ENCODE data around the gene PTPRS.

Gene PTPRS

GRCh38 chr19:5341981-5342380, 1.4 kb upstream of the PTPRS start:
- Histone ChIP-seq H3F3A (ENCODE audit: insufficient read depth, low read length) (no peaks in the 10 kb centered on the region), H3K27ac (ENCODE audit: low read length) (no peak overlapping the region), H3K79me2 (ENCODE audit: low read length) (no peaks in the 10 kb centered on the region), H3K4me1 (ENCODE audit: low read length) (no peaks in the 10 kb centered on the region), H3K9me2 (replicated peaks; ENCODE audit: insufficient read depth, low read length) (no peaks in the 10 kb centered on the region), H2AFZ (ENCODE audit: low read length) (no peak overlapping the region), H3K4me3 (ENCODE audit: low read length) (no peak overlapping the region), H3K27me3 (replicated peaks; ENCODE audit: insufficient read depth, low read length) (peaks cover 87% of the 10 kb centered on the region), H3K4me2 (ENCODE audit: low read depth, low read length) (no peak overlapping the region), H3K36me3 (replicated peaks; ENCODE audit: insufficient read depth, low read length) (no peaks in the 10 kb centered on the region), H4K20me1 (ENCODE audit: insufficient read depth, low read length) (no peaks in the 10 kb centered on the region), H3K9ac (ENCODE audit: low read length) (no peak overlapping the region), H3K9me3 (replicated peaks; ENCODE audit: insufficient read depth, low read length) (no peaks in the 10 kb centered on the region)
- DNase-seq: no peak
- TF ChIP-seq, protein P1, sequence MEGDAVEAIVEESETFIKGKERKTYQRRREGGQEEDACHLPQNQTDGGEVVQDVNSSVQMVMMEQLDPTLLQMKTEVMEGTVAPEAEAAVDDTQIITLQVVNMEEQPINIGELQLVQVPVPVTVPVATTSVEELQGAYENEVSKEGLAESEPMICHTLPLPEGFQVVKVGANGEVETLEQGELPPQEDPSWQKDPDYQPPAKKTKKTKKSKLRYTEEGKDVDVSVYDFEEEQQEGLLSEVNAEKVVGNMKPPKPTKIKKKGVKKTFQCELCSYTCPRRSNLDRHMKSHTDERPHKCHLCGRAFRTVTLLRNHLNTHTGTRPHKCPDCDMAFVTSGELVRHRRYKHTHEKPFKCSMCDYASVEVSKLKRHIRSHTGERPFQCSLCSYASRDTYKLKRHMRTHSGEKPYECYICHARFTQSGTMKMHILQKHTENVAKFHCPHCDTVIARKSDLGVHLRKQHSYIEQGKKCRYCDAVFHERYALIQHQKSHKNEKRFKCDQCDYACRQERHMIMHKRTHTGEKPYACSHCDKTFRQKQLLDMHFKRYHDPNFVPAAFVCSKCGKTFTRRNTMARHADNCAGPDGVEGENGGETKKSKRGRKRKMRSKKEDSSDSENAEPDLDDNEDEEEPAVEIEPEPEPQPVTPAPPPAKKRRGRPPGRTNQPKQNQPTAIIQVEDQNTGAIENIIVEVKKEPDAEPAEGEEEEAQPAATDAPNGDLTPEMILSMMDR (IDR thresholded peaks at IDR 0.05; ENCODE audit: low read length): no peak

DNA sequence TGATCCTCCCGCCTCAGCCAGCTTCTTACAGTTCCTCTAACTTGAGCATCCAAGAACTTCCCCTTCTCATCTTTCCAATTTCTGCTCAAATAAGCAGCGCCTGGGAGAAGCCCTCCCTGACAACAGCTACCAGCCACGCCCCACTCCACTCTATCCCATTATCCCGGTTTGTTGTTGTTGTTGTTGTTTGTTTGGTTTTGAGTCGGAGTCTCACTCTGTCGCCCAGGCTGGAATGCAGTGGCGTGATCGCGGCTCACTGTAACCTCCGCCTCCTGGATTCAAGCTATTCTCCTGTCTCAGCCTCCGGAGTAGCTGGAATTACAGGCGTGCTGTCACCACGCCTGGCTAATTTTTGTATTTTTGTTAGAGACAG, 822 bp upstream of the PTPRS start:
- H3K9me3 ChIP-seq (replicated peaks; ENCODE audit: insufficient read depth, low read length): no peaks in the 10 kb centered on the region
- DNase-seq: no peak
- H2AFZ ChIP-seq (ENCODE audit: low read length): no peak overlapping the region
- no peaks in the 10 kb centered on the region for H3K36me3 ChIP-seq (replicated peaks; ENCODE audit: insufficient read depth, low read length)
- no peaks in the 10 kb centered on the region for H3K4me1 ChIP-seq (ENCODE audit: low read length)
- TF ChIP-seq EZH2 (optimal IDR thresholded peaks at IDR 0.05; ENCODE audit: low read depth, low read length) (no peak), EZH2phosphoT487 (IDR thresholded peaks at IDR 0.05; ENCODE audit: low read length) (no peak)
- TF ChIP-seq, protein P1 (IDR thresholded peaks at IDR 0.05; ENCODE audit: low read length): no peak
- H3K4me2 ChIP-seq (ENCODE audit: low read depth, low read length): no peak overlapping the region
- no peaks in the 10 kb centered on the region for H3K9me2 ChIP-seq (replicated peaks; ENCODE audit: insufficient read depth, low read length)
- H3F3A ChIP-seq (ENCODE audit: insufficient read depth, low read length): no peaks in the 10 kb centered on the region
- H3K27me3 ChIP-seq (replicated peaks; ENCODE audit: insufficient read depth, low read length): peaks cover 87% of the 10 kb centered on the region
- H3K4me3 ChIP-seq (ENCODE audit: low read length): no peak overlapping the region
- H3K27ac ChIP-seq (ENCODE audit: low read length): no peak overlapping the region
- no peaks in the 10 kb centered on the region for H4K20me1 ChIP-seq (ENCODE audit: insufficient read depth, low read length)
- H3K9ac ChIP-seq (ENCODE audit: low read length): no peak overlapping the region
- no peaks in the 10 kb centered on the region for H3K79me2 ChIP-seq (ENCODE audit: low read length)

DNA sequence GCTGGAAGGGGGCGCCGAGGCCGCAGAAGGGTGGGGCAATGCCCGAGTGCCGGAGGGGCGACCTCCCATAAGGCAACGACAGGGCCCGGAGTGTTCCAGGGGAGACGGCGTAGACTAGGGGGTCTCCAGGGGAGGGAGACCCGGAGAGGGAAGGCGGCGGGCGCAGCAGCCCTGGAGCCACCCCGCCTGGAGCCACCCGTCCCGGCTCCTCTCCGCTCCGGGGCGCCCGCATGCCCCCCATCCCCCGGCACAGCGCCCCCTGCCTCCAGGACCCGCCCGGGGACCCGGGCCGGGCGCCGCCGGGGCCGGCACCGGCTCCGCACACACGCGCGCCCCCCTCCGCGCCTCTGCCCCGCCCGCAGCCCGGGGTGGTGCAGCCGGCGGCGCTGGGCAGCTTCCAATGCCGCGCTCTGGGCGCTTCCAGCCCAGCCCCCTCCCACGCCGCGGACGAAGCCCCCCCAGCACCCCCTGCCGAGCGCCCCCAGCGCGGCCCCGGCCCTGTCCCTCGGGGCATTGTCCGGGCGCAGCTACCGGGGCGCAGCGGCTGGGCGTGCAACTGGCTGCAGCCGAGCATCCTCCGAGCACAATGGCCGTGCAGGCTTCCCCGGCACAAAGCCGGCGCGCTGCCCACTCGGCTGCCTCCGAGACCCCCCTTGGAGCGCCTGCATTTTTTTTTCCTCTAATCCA, 519 bp downstream of the PTPRS start:
- Histone ChIP-seq H3K4me1 (ENCODE audit: low read length) (no peaks in the 10 kb centered on the region), H3K9me2 (replicated peaks; ENCODE audit: insufficient read depth, low read length) (no peaks in the 10 kb centered on the region), H4K20me1 (ENCODE audit: insufficient read depth, low read length) (no peaks in the 10 kb centered on the region), H3K36me3 (replicated peaks; ENCODE audit: insufficient read depth, low read length) (no peaks in the 10 kb centered on the region), H3F3A (ENCODE audit: insufficient read depth, low read length) (no peaks in the 10 kb centered on the region), H2AFZ (ENCODE audit: low read length) (no peak overlapping the region), H3K27me3 (replicated peaks; ENCODE audit: insufficient read depth, low read length) (peaks cover 87% of the 10 kb centered on the region), H3K4me3 (ENCODE audit: low read length) (no peak overlapping the region), H3K27ac (ENCODE audit: low read length) (no peak overlapping the region), H3K79me2 (ENCODE audit: low read length) (no peaks in the 10 kb centered on the region), H3K4me2 (ENCODE audit: low read depth, low read length) (no peak overlapping the region), H3K9me3 (replicated peaks; ENCODE audit: insufficient read depth, low read length) (no peaks in the 10 kb centered on the region), H3K9ac (ENCODE audit: low read length) (no peak overlapping the region)
- DNase-seq: no peak
- TF ChIP-seq EZH2phosphoT487 (IDR thresholded peaks at IDR 0.05; ENCODE audit: low read length) (no peak), EZH2 (optimal IDR thresholded peaks at IDR 0.05; ENCODE audit: low read depth, low read length) (no peak)
- TF ChIP-seq, protein P1 (IDR thresholded peaks at IDR 0.05; ENCODE audit: low read length): no peak

Data from MM.1S (cell line).